ENCODE measurements around the gene SMCO2. TPM values are rescaled to one million over a fixed set of nuclear protein-coding genes. Genes with fewer than 3 reads are reported as not detected.

SMCO2 gene
- total and polyA plus RNA-seq, 2 of the 4 experiments (the other 2 are of a cell fraction): 0.19 TPM; not detected in 1

GRCh38 chr12:27527512-27527911 is 81.0 kb downstream of the SMCO2 start:
- ChIA-PET POLR2A (ENCODE audit: unreplicated experiment) (no interaction called here), CTCF (no interaction called here)
- Histone ChIP-seq H2AK9ac (replicated peaks; ENCODE audit: low read depth, low read length, poor library complexity) (no peak overlapping the region), H3K79me1 (ENCODE audit: low read depth in 1 of 2, low read length in 2 of 2) (peaks cover 19 to 72% of the 10 kb centered on the region in 2 experiments), H2AFZ (replicated peaks; ENCODE audit: low read length, poor library complexity) (no peak overlapping the region), H3K36me3 (ENCODE audit: control insufficient read depth, insufficient read depth, low read length) (no peaks in the 10 kb centered on the region), H4K91ac (ENCODE audit: insufficient read depth, low read depth, low read length) (no peak overlapping the region), H2BK20ac (ENCODE audit: low read depth, low read length) (no peak overlapping the region), H3K56ac (ENCODE audit: extremely low read depth, insufficient read depth, low read length) (no peak overlapping the region), H4K20me1 (ENCODE audit: insufficient read depth, low read length) (peaks cover 26% of the 10 kb centered on the region; the same call in 1 of the 2 replicates), H3K4me2 (ENCODE audit: low read depth, low read length) (no peak overlapping the region), H3K27ac (ENCODE audit: insufficient read depth, low read length) (no peak overlapping the region), H3K14ac (replicated peaks; ENCODE audit: low read depth, low read length) (no peak overlapping the region), H4K5ac (ENCODE audit: low read depth, low read length) (no peak overlapping the region), H2BK15ac (ENCODE audit: low read depth, low read length) (no peak overlapping the region), H3K4me3 (ENCODE audit: insufficient read depth, low read depth, low read length) (no peak overlapping the region), H3K9me1 (ENCODE audit: insufficient read depth, low read length) (no peaks in the 10 kb centered on the region; the same call in 1 of the 2 replicates), H3K27me3 (ENCODE audit: control insufficient read depth, insufficient read depth, low read length) (no peaks in the 10 kb centered on the region), H2BK120ac (ENCODE audit: low read depth, low read length) (no peak overlapping the region), H2BK5ac (ENCODE audit: low read depth, low read length, poor library complexity, severe bottlenecking) (no peak overlapping the region), H3K18ac (ENCODE audit: low read depth, low read length) (no peak overlapping the region), H3K23ac (ENCODE audit: low read depth, low read length) (0 out of 2 replicates have a peak overlapping the region, but pooled peaks have one; percentile 3), H3K4ac (ENCODE audit: low read depth, low read length) (no peak overlapping the region), H4K8ac (ENCODE audit: low read depth in 2 of 2, low read length in 2 of 2) (no peak overlapping the region), H3K4me1 (ENCODE audit: control insufficient read depth, insufficient read depth, low read length) (peaks cover 4% of the 10 kb centered on the region), H3K9me3 (ENCODE audit: control insufficient read depth, insufficient read depth, low read length) (no peaks in the 10 kb centered on the region), H3K9ac (ENCODE audit: low read depth, low read length) (no peak overlapping the region), H2AK5ac (ENCODE audit: low read depth, low read length) (no peak overlapping the region)
- in situ Hi-C loops (cut with MboI; ENCODE audit: low sequenced_read_pairs): no loop called here
- TF ChIP-seq SMC3 (IDR thresholded peaks at IDR 0.05; ENCODE audit: low read depth, low read length) (no peak), ELK1 (IDR thresholded peaks at IDR 0.05; ENCODE audit: borderline replicate concordance, low read depth, low read length) (no peak), CEBPB (IDR thresholded peaks at IDR 0.05; ENCODE audit: low read depth, low read length) (peak; percentile 91), BHLHE40 (IDR thresholded peaks at IDR 0.05; ENCODE audit: low read depth, low read length) (no peak), MAZ (IDR thresholded peaks at IDR 0.05; ENCODE audit: borderline replicate concordance, low read depth, low read length) (no peak), RAD21 (IDR thresholded peaks at IDR 0.05; ENCODE audit: low read length) (no peak), MAFK (IDR thresholded peaks at IDR 0.05; ENCODE audit: low read depth, low read length) (no peak)
- WGBS, 2 experiments (ENCODE audit: extremely low coverage in 2 of 2, insufficient read length in 1 of 2): 100% methylated on average over 1 of the region's 9 CpGs; no CpG with 5 or more reads in 1 of the 2 experiments
- no TSS peak for BruUV-seq (replicated peaks)
- dilution Hi-C loops (cut with HindIII; ENCODE audit: low sequenced_read_pairs, unreplicated experiment): no loop called here
- DNase-seq: no peak
- intact Hi-C loops (cut with micrococcal nuclease): no loop called here
- ATAC-seq (ENCODE audit: low read depth): no peak
